Spleen (tissue), 11 donors: ENCODE data around the gene ATG5. TPM values are rescaled to one million over a fixed set of nuclear protein-coding genes. Genes with fewer than 3 reads are reported as not detected.

ENCODE experiments used
- DNase-seq: peaks from one replicate; pipeline ENCODE4 v3.0.0-alpha.2; 2020
- H3K27ac ChIP-seq, 8 donors: fragments of 200-600 bp; sonication (generic) in 7 of 8; 1 replicate in 4 of 8; 2 replicates in 4 of 8; pipeline versions ENCODE4 v1.5.0 to v1.8.0; 2016 to 2021; ENCODE audit warnings: inconsistent platforms in 4 of 8, mild to moderate bottlenecking in 4 of 8, moderate library complexity in 1 of 8
- H3K27me3 ChIP-seq, 7 donors: fragments of 200-600 bp; sonication (generic) in 6 of 7; replicated peaks in 1 of 7; 1 replicate in 4 of 7; 2 replicates in 3 of 7; pipeline versions ENCODE4 v1.5.0 to v1.8.0; 2016 to 2021; ENCODE audit warnings: inconsistent platforms in 3 of 7, mild to moderate bottlenecking in 1 of 7
- H3K36me3 ChIP-seq, 6 donors: fragments of 200-600 bp; sonication (generic) in 5 of 6; 1 replicate in 4 of 6; 2 replicates in 2 of 6; pipeline versions ENCODE4 v1.5.0 to v1.8.0; 2016 to 2021; ENCODE audit warnings: inconsistent platforms in 2 of 6
- H3K4me1 ChIP-seq, 6 donors: fragments of 200-600 bp; sonication (generic) in 5 of 6; 1 replicate in 3 of 6; 2 replicates in 3 of 6; pipeline versions ENCODE4 v1.5.0 to v1.8.0; 2016 to 2021; ENCODE audit warnings: inconsistent platforms in 3 of 6
- H3K4me3 ChIP-seq, 8 donors: fragments of 200-600 bp; sonication (generic) in 7 of 8; 1 replicate in 4 of 8; 2 replicates in 4 of 8; pipeline versions ENCODE4 v1.5.0 to v1.8.0; 2016 to 2021; ENCODE audit warnings: inconsistent platforms in 4 of 8, mild to moderate bottlenecking in 4 of 8, moderate library complexity in 2 of 8
- H3K9me3 ChIP-seq, 8 donors: fragments of 200-600 bp; sonication (generic) in 7 of 8; 1 replicate in 4 of 8; 2 replicates in 4 of 8; pipeline versions ENCODE4 v1.5.0 to v1.8.0; 2016 to 2021; ENCODE audit warnings: inconsistent platforms in 4 of 8
- CTCF ChIP-seq, 11 experiments: fragments of 200-600 bp in 7 of 11; fragments of 450-650 bp in 4 of 11; sonication (generic) in 4 of 11; IDR thresholded peaks in 8 of 11; conservative IDR thresholded peaks in 3 of 11; 1 replicate in 7 of 11; 2 replicates in 4 of 11; pipeline versions ENCODE4 v1.4.0 to v1.8.0; 2016 to 2021; ENCODE audit warnings: antibody characterized with exemption in 11 of 11, inconsistent platforms in 4 of 11, mild to moderate bottlenecking in 1 of 11
- POLR2A ChIP-seq, 3 donors: fragments of 450-650 bp; IDR thresholded peaks; one replicate each; pipeline ENCODE4 v1.5.1; 2017; ENCODE audit warnings: antibody characterized with exemption in 3 of 3, mild to moderate bottlenecking in 1 of 3
- POLR2AphosphoS5 ChIP-seq, 3 donors: sonication (generic); formaldehyde crosslinking; IDR thresholded peaks; one replicate each; pipeline ENCODE4 v1.5.1; 2017; ENCODE audit warnings: antibody characterized with exemption in 3 of 3
- WGBS, 5 donors: extraction: QIAGEN DNeasy Blood & Tissue Kit in 3 of 5; methylation state at CpG; one replicate each; pipeline versions ENCODE4 v1.1.5 to v1.1.7; 2013 to 2018; 5-methylcytosine and 5-hydroxymethylcytosine counted together
- intact Hi-C: fragments of 100-400 bp; cut with DNase I; formaldehyde crosslinking; loops from one replicate; pipeline ENCODE4 v1.15.0; 2023; ENCODE audit warnings: low total_unique reads
- polyA plus RNA-seq, 3 donors: library from polyadenylated mRNA; stranded (reverse); fragments of 200-250 nt; gene quantifications; one replicate each; pipeline ENCODE4 v1.2.1, GENCODE V29; 2013
- total RNA-seq, 7 donors: library from RNA; depleted of rRNA in 3 of 7; stranded (reverse); fragments of >200 nt in 3 of 7; fragmentation: NEBNext Ultra II Directional in 4 of 7; extraction: Animal tissue kit (Norgen Biotek cat#: 25700) in 4 of 7; gene quantifications; one replicate each; pipeline versions ENCODE4 v1.1.0 to v1.2.1, GENCODE V29; 2016 to 2021
- donor health status: healthy with polysubstance abuse.
- donor health status: DM: no; HTN: no; CAD: no; lungs with moderate emphysema.
- donor health status: DM: no; HTN: no; CAD: no.
- donor health status: Bipolar disorder and iron deficiency.
- donor health status: healthy.
- donor health status: DM: no; HTN: no; CAD: no.
- donor health status: DM: yes; HTN: yes; CAD: no.

Gene ATG5
- total and polyA plus RNA-seq, 10 donors = 12.1 to 41.6 (median 27.7) TPM

DNA sequence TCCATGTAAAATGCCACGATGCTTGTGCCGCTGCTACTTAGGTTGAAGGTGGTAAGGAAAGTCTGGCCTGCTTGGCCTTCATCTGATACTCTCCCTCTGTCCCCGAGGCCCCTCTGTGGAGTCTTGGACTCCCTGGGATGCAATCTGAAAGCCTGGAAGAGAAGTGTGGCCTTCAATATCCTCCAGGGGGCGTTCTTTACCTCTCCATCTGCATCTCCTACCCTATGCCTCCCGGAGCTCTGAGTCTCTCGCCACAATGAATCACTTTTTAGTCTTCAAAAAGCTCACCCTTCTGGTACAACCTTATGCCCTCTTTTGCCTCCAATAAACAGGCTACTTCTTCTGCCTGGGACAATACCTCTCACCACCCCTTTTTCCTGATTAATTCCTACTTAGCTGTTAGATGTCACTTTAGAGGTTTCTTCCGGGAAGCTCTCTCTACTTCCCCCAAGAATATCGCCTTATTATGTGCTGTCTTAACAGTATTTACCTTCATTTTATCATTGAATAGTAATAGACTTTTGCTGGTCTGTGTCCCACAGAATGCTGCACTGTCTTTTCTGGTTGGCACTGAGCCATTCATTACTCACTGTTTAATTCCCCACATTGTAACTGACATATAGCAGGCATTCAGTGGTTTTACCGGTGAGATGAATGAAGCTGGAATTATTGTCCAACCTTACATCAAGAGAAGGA lies 13.9 kb upstream of the ATG5 start:
- no peak for TF ChIP-seq POLR2AphosphoS5 (IDR thresholded peaks at IDR 0.05)
- TF ChIP-seq CTCF (IDR thresholded peaks at IDR 0.05 in 8 of 11, conservative IDR thresholded peaks at IDR 0.05 in 3 of 11) = peak in 10 of 11 experiments; percentile 4 to 78 (median 62)
- no peak for TF ChIP-seq POLR2A (IDR thresholded peaks at IDR 0.05)
- no peak overlapping the region for H3K27ac ChIP-seq
- intact Hi-C loops = loop anchor here (5.0 to 10.0 kb wide), 2 partner anchors 225 to 638 kb away; no protein-coding TSS in a partner anchor
- 23 to 26% (median 24%) methylated on average over 9 of the region's 9 CpGs for WGBS, 5 donors
- no peak for DNase-seq
- H3K4me3 ChIP-seq = no peak overlapping the region
- H3K36me3 ChIP-seq = no peaks in the 10 kb centered on the region
- no peaks in the 10 kb centered on the region for H3K9me3 ChIP-seq
- H3K4me1 ChIP-seq = peaks cover 0 to 9% (median 3%) of the 10 kb centered on the region in 6 donors
- H3K27me3 ChIP-seq = peaks cover 0 to 13% (median 0%) of the 10 kb centered on the region in 7 donors

DNA sequence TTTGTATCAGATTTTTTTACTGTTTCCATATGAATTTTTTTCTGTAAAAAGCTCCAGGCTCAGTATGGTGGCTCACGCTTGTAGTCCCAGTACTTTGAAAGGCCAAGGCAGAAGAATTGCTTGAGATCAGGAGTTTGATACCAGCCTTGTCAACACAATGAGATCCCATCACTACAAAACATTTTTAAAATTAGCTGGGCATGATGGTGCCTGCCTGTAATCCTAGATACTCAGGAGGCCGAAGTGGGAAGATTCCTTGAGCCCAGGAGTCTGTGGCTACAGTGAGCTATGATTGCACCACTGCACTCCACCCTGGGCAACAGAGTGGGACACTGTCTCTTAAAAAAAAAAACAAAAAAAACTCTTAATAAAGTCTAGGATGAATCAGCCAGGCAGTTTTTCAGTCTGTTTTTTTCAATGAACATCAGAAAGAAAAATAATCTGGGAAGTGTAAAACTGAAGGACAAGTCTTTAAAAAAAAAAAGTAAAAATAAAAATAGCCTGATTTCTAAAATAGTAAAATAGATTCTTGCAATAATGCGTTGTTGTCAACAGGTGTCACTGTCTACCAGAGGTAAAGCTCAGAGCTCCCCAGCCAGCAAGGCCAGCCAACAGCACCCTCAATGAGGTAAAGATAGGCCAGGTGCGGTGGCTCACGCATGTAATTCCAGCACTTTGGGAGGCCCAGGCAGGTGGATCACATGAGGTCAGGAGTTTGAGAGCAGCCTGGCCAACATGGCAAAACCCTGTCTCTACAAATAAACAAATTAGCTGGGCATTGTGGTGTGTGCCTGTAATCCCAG lies 9.3 kb upstream of the ATG5 start:
- WGBS, 5 donors = 24 to 37% (median 31%) methylated on average over 5 of the region's 5 CpGs

GRCh38 chr6:106324726-106325335 lies 729 bp downstream of the ATG5 start:
- Histone ChIP-seq H3K4me1 (peaks cover 15 to 59% (median 35%) of the 10 kb centered on the region in 6 donors), H3K27ac (peak overlapping the region; percentile 89 to 98 (median 95)), H3K27me3 (peaks cover 0 to 2% (median 0%) of the 10 kb centered on the region in 7 donors), H3K4me3 (peak overlapping the region; percentile 79 to 93 (median 85)), H3K36me3 (no peaks in the 10 kb centered on the region), H3K9me3 (no peaks in the 10 kb centered on the region)
- no peak for TF ChIP-seq CTCF (IDR thresholded peaks at IDR 0.05 in 8 of 11, conservative IDR thresholded peaks at IDR 0.05 in 3 of 11)
- no peak for TF ChIP-seq POLR2AphosphoS5 (IDR thresholded peaks at IDR 0.05)
- no peak for TF ChIP-seq POLR2A (IDR thresholded peaks at IDR 0.05)
- intact Hi-C loops = no loop called here
- DNase-seq = no peak
- WGBS, 5 donors = 4 to 8% (median 6%) methylated on average over 9 of the region's 9 CpGs

More for the DNA sequence above, 9.3 kb upstream of the ATG5 start:
- DNase-seq = peak; percentile 81
- H3K9me3 ChIP-seq = no peaks in the 10 kb centered on the region
- peaks cover 0 to 9% (median 3%) of the 10 kb centered on the region in 6 donors for H3K4me1 ChIP-seq
- no peaks in the 10 kb centered on the region for H3K36me3 ChIP-seq
- H3K27ac ChIP-seq = no peak overlapping the region
- peaks cover 0 to 24% (median 0%) of the 10 kb centered on the region in 7 donors for H3K27me3 ChIP-seq
- intact Hi-C loops = loop anchor here (5.0 to 10.0 kb wide), 2 partner anchors 230 to 642 kb away; no protein-coding TSS in a partner anchor
- H3K4me3 ChIP-seq = no peak overlapping the region
- TF ChIP-seq POLR2AphosphoS5 (IDR thresholded peaks at IDR 0.05) (no peak), POLR2A (IDR thresholded peaks at IDR 0.05) (no peak), CTCF (IDR thresholded peaks at IDR 0.05 in 8 of 11, conservative IDR thresholded peaks at IDR 0.05 in 3 of 11) (peak; percentile 43 to 67 (median 62))
